Fibroblast of villous mesenchyme (primary cell): ENCODE measurements around the gene HLA-DOB. TPM values are rescaled to one million over a fixed set of nuclear protein-coding genes. Genes with fewer than 3 reads are reported as not detected.
A peak's percentile ranks its signal among the peaks of the same experiment; 100 is the strongest.

ENCODE experiments used
- DNase-seq: peaks from one replicate; pipeline ENCODE4 v3.0.0-alpha.2; 2010; ENCODE audit warnings: low read depth
- H3K4me3 ChIP-seq: 2 replicates; pipeline ENCODE4 v1.5.1; 2011; ENCODE audit warnings: low read depth, mild to moderate bottlenecking, low read length
- total RNA-seq: library from RNA; depleted of rRNA; stranded (reverse); fragments of >200 nt; gene quantifications from 2 replicates; pipeline ENCODE4 v1.2.3, GENCODE V29; 2012
- TF ChIP-seq, protein P1 (sequence below): IDR thresholded peaks from 2 replicates; pipeline ENCODE4 v1.5.1; 2012; ENCODE audit warnings: low read depth, mild to moderate bottlenecking, low read length; ENCODE audit not compliant: insufficient read depth

Gene HLA-DOB
- total RNA-seq, 1 donor, result 0.43 TPM

GRCh38 chr6:32851025-32851424 lies 34.2 kb upstream of the HLA-DOB start:
- no peak overlapping the region for H3K4me3 ChIP-seq
- TF ChIP-seq, protein P1, sequence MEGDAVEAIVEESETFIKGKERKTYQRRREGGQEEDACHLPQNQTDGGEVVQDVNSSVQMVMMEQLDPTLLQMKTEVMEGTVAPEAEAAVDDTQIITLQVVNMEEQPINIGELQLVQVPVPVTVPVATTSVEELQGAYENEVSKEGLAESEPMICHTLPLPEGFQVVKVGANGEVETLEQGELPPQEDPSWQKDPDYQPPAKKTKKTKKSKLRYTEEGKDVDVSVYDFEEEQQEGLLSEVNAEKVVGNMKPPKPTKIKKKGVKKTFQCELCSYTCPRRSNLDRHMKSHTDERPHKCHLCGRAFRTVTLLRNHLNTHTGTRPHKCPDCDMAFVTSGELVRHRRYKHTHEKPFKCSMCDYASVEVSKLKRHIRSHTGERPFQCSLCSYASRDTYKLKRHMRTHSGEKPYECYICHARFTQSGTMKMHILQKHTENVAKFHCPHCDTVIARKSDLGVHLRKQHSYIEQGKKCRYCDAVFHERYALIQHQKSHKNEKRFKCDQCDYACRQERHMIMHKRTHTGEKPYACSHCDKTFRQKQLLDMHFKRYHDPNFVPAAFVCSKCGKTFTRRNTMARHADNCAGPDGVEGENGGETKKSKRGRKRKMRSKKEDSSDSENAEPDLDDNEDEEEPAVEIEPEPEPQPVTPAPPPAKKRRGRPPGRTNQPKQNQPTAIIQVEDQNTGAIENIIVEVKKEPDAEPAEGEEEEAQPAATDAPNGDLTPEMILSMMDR, result no peak
- DNase-seq, result no peak

- TF ChIP-seq, protein P1, result no peak
- no peak overlapping the region for H3K4me3 ChIP-seq
- DNase-seq, result no peak
These were observed 32.3 kb upstream of the HLA-DOB start for GRCh38 chr6:32849126-32849525.

GRCh38 chr6:32847795-32848194 lies 31.0 kb upstream of the HLA-DOB start:
- H3K4me3 ChIP-seq, result no peak overlapping the region
- no peak for DNase-seq
- TF ChIP-seq, protein P1, result no peak

DNA sequence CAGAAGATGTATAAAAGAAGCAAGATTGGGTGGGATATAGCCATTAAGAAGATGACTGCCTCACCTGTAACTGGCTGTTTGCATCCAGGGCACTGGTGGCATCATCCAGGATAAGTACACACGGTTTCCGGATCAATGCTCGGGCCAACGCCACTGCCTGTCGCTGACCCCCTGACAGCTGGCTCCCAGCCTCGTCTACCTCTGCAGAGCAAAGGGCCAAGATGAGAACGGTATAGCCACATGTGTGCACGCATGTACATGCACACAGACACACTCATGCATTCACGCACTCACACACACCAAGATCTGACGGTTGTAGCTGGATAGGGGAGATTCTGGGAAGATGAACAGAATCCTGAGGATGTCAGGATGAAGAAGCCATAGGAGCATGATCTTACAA lies 30.2 kb upstream of the HLA-DOB start:
- no peak for DNase-seq
- TF ChIP-seq, protein P1, result no peak
- H3K4me3 ChIP-seq, result no peak overlapping the region

GRCh38 chr6:32845384-32845884 lies 28.6 kb upstream of the HLA-DOB start:
- no peak overlapping the region for H3K4me3 ChIP-seq
- no peak for DNase-seq
- TF ChIP-seq, protein P1, result no peak

- DNase-seq, result no peak
- peak overlapping the region; percentile 96 for H3K4me3 ChIP-seq
- TF ChIP-seq, protein P1, result no peak
These were observed 28.1 kb upstream of the HLA-DOB start for GRCh38 chr6:32844839-32845383.
